ENCODE measurements around the gene CA4. TPM values are rescaled to one million over a fixed set of nuclear protein-coding genes. Genes with fewer than 3 reads are reported as not detected.
"Not testable (repeated sequence)": the region's sequence is repeated elsewhere in the genome, so short reads cannot be mapped to it uniquely, and the experiment has no call there.

The CA4 gene
- total RNA-seq, 2 experiments from 2014 or later = not detected

DNA sequence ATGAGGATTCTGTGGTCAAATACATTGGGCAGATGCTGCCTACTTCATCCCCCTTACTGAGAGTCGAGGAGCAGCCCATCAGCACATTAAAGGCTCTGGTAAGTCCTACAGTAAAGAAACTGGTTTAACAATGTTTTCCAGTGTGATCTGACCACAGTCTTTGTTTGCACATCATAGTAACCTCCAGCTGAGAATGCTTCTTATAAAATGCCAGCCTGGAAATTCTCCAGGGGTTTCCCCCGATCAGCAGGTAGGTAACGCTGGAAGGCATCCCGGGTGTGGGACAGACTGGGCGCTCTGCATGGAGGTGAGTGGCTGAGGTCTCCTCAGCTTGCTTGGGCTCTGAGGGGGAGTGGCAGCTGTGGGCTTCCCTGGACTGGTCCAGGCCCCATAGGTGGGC lies 34.4 kb upstream of the CA4 start:
- POLR2A ChIA-PET; H3K4me1 Mint-ChIP-seq (ENCODE audit: low read depth); DNase-seq; H3K27ac Mint-ChIP-seq; intact Hi-C loops (cut with micrococcal nuclease); H3K9me3 Mint-ChIP-seq; H3K36me3 Mint-ChIP-seq; CTCF ChIA-PET; H3K4me3 Mint-ChIP-seq; H3K27me3 Mint-ChIP-seq: not testable (repeated sequence)

DNA sequence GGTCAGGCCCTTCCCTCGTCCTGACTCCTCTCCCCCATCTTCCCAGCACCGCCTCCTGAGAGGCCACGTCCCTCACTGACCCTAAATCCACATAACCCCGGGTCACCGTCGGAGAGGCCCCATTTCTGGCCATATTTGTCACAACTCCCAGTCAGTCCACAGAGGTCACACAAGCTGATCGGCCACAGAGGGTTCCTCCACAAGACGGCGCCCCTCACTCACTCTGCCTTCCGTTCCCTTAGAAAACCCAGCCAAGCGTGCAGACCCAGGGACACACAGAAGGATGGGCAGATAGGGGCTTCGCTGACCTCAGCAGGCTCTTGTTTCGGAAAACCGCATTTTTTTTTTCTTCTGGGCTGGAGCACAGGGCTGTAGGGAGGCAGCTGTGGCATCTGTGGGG lies 33.6 kb upstream of the CA4 start:
- POLR2A ChIA-PET; H3K36me3 Mint-ChIP-seq; H3K9me3 Mint-ChIP-seq; H3K4me3 Mint-ChIP-seq; intact Hi-C loops (cut with micrococcal nuclease); H3K27me3 Mint-ChIP-seq; H3K27ac Mint-ChIP-seq; H3K4me1 Mint-ChIP-seq (ENCODE audit: low read depth); CTCF ChIA-PET; DNase-seq: not testable (repeated sequence)

DNA sequence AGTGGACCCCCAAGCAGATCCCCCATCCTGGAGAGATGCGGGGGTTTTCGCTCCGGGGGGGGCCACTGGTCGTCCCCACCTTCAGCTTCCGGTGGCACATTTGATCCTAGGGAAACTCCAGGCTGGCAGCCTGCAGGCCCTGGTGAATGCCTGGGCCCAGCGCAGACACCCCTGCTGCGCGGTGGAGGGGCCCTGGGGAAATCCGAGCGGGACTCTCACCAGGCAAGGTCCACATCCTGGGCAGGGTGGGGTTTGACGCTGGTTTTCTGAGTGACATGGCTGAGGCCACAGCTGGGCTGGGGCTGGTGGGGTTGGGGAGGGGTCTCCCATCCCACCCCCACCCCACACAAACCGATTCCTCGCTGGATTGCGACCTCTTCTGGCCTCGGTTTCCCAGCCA lies 30.6 kb upstream of the CA4 start:
- H3K4me1 Mint-ChIP-seq (ENCODE audit: low read depth); POLR2A ChIA-PET; CTCF ChIA-PET; H3K4me3 Mint-ChIP-seq; H3K27me3 Mint-ChIP-seq; intact Hi-C loops (cut with micrococcal nuclease); H3K36me3 Mint-ChIP-seq; H3K27ac Mint-ChIP-seq; DNase-seq; H3K9me3 Mint-ChIP-seq: not testable (repeated sequence)

DNA sequence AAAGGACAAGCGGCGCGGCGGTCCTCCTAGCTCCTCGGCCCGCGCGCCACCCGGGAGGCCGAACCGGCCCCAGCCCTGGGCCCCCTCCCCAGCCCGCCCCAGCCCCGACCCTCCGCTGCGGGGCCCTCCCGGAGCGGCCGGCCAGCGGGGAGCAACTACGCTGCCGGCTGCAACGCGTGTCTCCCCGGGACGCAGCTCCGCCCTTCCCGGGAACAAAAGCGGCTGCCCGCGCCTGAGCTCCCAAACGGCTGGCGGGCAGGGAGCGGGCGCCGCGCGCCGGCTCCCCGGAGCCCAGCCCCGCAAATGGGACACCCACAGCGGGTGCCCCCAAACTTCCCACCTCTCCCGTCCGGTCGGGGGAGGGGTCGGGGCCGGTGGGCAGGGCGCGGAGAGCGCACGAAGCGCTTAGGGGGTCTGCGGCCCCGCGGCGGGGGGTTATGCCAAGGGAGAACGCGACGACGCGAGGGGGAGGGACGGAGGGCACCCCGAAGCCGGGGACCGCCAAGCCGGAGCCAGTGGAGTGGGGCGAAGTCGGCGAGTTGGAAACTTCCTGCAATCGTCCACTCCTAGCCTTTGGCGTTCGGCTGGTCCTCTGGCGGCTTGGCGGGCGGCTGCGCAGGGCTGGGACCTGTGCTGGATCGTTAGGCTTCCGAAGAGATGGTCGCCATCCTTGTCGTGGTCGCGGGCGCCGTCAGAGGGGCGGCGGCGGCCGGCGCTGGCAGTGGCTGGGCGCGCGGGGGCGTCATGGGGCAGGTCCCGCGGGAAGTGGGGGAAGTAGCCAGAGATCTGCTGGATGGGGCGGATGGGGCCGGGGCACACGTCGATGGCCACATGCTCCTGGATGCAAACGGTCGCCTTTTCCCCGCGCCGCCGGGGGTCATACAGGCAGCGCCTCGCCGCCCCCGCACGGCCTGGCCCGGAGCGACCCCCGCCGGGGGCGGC lies 29.7 kb upstream of the CA4 start:
- H3K4me3 Mint-ChIP-seq; H3K36me3 Mint-ChIP-seq; DNase-seq; H3K27ac Mint-ChIP-seq; POLR2A ChIA-PET; intact Hi-C loops (cut with micrococcal nuclease); CTCF ChIA-PET; H3K9me3 Mint-ChIP-seq; H3K4me1 Mint-ChIP-seq (ENCODE audit: low read depth); H3K27me3 Mint-ChIP-seq: not testable (repeated sequence)

DNA sequence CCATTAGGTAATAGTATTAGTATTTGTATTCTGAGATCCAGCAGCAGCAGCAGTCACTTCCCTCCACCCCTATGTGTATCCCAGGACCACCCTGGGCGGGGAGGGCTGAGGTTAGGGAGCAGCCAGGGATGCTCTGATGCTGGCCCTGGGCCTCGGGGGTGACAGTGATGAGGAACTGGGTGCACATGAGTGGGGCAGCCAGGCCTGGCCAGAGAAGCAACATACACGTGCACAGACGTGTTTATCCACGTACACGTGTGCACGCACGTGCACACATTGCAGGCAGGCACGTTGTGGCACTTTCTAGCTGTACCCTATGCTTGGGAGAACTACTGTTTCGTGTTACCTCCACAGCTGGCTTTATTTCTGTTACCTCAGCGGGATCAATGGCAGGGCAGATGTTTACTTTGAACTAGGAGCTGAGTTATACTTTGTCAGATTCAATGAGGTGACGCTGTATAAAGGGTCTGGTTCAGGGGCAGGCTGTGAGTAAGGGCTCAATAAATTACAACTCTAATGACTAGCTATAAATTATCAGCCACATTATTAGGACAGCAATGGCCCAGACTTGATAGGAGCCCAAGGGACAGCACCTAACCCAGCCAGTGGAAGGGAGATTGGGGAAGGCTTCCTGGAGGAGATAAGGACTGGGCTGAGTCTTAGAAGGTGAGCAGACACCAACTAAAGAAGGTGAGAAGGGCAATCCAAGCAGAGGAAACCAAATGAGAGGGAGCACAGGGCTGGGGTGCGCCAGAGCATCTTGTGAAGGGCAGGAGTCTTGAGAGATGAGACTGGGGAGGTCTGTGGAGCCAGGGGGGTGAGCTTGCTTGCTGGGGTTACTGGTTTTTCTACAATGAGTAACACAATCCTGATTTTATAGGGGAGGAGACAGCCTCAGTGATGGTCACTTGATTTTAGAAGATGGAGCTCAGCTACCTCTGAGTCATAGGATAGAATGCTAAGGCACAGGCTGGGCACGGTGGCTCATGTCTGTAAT lies 22.4 kb upstream of the CA4 start:
- intact Hi-C loops (cut with micrococcal nuclease) = no loop called here
- H3K4me3 Mint-ChIP-seq = no peak overlapping the region
- H3K27me3 Mint-ChIP-seq = no peaks in the 10 kb centered on the region
- no peaks in the 10 kb centered on the region for H3K9me3 Mint-ChIP-seq
- POLR2A ChIA-PET = no interaction called here
- H3K4me1 Mint-ChIP-seq (ENCODE audit: low read depth) = no peaks in the 10 kb centered on the region
- peaks cover 7% of the 10 kb centered on the region for H3K36me3 Mint-ChIP-seq
- H3K27ac Mint-ChIP-seq = no peak overlapping the region
- CTCF ChIA-PET = no interaction called here
- DNase-seq = no peak

DNA sequence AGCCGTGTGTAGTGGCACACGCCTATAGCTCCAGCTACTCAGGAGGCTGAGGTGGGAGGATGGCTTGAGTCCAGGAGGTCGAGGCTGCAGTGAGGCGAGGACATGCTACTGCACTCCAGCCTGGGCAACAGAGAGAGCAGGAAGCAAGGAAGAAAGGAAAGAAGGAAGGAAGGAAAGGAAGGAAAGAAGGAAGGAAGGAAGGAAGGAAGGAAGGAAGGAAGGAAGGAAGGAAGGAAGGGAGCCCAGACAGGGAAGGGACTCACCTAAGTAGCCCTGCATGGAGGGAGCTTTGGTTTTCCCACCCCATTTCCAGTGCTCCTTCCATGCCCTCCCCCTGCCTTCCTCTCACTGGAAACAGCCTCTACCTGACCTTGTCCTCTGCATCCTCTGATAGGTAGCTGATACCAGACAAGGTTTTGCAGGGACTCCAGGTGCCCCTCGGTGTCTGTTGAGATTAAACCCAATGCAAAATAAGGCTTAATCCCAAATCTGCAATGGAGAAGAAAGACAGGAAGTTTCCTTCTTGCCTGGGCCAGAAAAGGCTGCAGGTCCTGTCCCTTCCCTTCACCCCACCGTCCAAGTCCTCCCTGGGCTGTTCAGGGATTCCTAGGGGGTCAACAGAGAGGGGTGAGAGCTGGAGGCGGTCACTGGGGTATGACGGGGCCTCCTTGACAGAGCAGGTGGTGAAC lies 21.5 kb upstream of the CA4 start:
- H3K4me1 Mint-ChIP-seq (ENCODE audit: low read depth) = no peaks in the 10 kb centered on the region
- POLR2A ChIA-PET = no interaction called here
- no peak overlapping the region for H3K27ac Mint-ChIP-seq
- DNase-seq = no peak
- no peak overlapping the region for H3K4me3 Mint-ChIP-seq
- H3K27me3 Mint-ChIP-seq = no peaks in the 10 kb centered on the region
- H3K9me3 Mint-ChIP-seq = no peaks in the 10 kb centered on the region
- CTCF ChIA-PET = no interaction called here
- H3K36me3 Mint-ChIP-seq = peaks cover 9% of the 10 kb centered on the region
- intact Hi-C loops (cut with micrococcal nuclease) = no loop called here

DNA sequence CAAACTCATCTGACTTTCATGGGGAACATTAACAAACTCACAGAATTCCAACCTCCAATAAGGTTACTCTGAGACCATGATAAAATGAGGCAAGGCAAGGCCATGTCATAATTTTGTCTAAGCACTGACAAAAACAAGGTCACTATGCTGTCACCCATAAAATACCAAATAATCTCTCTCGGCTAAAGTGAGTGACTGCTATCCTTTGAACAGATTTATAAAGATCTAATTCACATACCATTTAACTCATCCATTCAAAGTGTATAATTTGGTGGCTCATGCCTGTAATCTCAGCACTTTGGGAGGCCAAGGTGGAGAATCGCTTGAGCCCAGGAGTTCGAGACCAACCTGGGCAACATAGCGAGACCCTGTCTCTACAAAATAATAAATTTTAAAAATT lies 20.6 kb upstream of the CA4 start:
- DNase-seq = no peak
- peaks cover 9% of the 10 kb centered on the region for H3K36me3 Mint-ChIP-seq
- H3K4me1 Mint-ChIP-seq (ENCODE audit: low read depth) = peaks cover 3% of the 10 kb centered on the region
- no peak overlapping the region for H3K27ac Mint-ChIP-seq
- intact Hi-C loops (cut with micrococcal nuclease) = no loop called here
- ChIA-PET POLR2A (no interaction called here), CTCF (interaction anchor here (1.5 kb wide), 1 partner anchor 13 kb away, joined by 4 read pairs; no protein-coding TSS in a partner anchor)
- H3K9me3 Mint-ChIP-seq = no peaks in the 10 kb centered on the region
- H3K4me3 Mint-ChIP-seq = no peak overlapping the region
- H3K27me3 Mint-ChIP-seq = no peaks in the 10 kb centered on the region

DNA sequence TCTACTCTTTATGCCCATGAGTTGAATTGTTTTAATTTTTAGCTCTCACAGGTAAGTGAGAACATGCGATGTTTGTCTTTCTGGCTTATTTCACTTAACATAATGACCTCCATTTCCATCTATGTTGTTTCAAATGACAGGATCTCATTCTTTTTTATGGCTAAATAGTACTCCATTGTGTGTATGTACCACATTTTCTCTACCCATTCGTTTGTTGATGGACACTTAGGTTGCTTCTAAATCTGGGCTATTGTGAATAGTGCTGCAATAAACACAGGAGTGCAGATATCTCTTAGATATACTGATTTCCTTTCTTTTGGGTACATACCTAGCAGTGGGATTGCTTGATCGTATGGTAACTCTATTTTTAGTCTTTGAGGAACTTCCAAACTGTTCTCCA lies 19.3 kb upstream of the CA4 start:
- Mint-ChIP-seq H3K4me1 (ENCODE audit: low read depth) (peaks cover 15% of the 10 kb centered on the region), H3K36me3 (peaks cover 9% of the 10 kb centered on the region), H3K9me3 (no peaks in the 10 kb centered on the region), H3K27ac (no peak overlapping the region), H3K4me3 (no peak overlapping the region), H3K27me3 (no peaks in the 10 kb centered on the region)
- POLR2A ChIA-PET = no interaction called here
- intact Hi-C loops (cut with micrococcal nuclease) = loop anchor here (10.0 kb wide), 1 partner anchor 96 kb away; no protein-coding TSS in a partner anchor
- DNase-seq = no peak
- CTCF ChIA-PET = interaction anchor here (1.5 kb wide), 1 partner anchor 12 kb away, joined by 4 read pairs; no protein-coding TSS in a partner anchor

DNA sequence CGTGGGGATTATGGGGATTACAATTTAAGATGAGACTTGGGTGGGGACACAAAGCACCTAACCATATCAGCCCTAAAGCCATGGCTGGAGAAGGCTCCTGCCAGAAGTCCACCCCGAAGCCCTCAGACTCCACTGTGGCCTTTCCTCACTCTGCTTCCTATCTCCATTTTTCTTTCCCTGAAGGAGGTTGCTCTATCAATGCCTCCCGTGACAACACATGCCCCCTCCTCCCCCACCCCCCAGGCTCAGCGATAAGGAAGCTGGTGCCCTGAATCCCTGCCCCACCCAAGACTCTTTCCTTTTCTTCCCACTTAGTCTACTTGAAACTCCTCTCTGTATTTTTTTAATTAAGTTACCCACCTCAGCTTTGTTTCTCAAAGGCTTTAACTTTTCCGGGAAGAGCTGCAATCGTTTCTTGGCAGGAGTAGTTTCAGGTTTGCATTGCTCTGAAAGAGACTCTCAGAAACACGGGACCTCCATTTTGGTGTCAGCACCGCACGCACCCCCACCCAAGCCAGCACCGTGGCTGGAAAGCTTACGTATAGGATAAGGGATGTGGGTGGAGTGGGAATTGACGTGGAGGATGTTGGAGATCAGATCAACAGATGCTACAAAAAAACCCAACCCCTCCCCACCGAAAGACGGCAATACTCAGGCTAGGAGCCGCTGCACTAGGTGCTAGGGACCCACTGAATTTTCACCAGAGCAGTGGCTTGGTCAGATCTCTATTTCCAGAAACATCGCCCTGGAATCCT lies 15.2 kb upstream of the CA4 start:
- Mint-ChIP-seq H3K36me3 (peaks cover 9% of the 10 kb centered on the region), H3K27ac (peak overlapping the region; percentile 72), H3K4me1 (ENCODE audit: low read depth) (peaks cover 26% of the 10 kb centered on the region), H3K4me3 (peak overlapping the region; percentile 88), H3K27me3 (peaks cover 15% of the 10 kb centered on the region), H3K9me3 (no peaks in the 10 kb centered on the region)
- intact Hi-C loops (cut with micrococcal nuclease) = loop anchor here (10.0 kb wide), 1 partner anchor 100 kb away; no protein-coding TSS in a partner anchor
- ChIA-PET POLR2A (no interaction called here), CTCF (no interaction called here)
- DNase-seq = peak; percentile 61

DNA sequence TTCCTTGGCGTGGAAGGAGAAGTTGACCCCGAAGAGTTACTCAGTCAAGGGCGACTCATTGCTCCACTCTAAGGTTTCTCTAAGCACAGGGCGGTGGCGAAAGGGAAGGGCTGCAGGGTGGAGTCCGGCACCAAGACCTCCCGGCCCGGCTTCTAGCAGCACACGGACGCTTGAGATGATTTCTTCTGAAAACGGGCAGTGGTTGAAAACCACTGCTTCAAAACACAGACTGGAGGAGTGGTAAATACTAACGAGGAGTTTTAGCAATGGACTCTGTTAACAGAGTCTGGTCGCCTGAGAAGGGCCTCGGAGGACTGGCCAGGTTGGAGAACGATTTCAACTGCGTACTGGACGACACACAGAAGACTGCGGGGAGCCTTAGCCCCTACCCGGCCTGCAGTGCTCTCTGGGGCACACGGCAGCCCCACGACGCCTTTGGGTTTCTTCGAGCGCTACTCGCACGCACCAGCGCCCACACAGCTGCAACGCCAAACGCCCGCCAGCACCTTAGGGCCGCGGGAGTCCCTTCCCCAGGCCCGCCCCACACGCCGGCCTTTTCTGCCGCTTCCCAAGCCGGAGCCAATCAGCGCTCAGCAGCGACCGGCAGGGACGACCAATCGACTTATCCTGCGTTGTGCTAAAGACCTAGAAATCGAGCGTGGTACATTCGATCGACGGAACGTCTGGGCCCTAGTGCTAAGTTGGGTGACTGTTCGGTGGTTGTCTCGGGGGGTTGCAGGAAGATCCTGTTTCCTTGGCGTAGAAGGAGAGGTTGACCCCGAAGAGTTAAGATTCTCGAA lies 14.4 kb upstream of the CA4 start:
- Mint-ChIP-seq H3K27ac (peak overlapping the region; percentile 72), H3K27me3 (peaks cover 22% of the 10 kb centered on the region), H3K36me3 (peaks cover 9% of the 10 kb centered on the region), H3K4me3 (peak overlapping the region; percentile 88), H3K9me3 (no peaks in the 10 kb centered on the region), H3K4me1 (ENCODE audit: low read depth) (peaks cover 30% of the 10 kb centered on the region)
- ChIA-PET CTCF (no interaction called here), POLR2A (no interaction called here)
- peak; percentile 92 for DNase-seq
- intact Hi-C loops (cut with micrococcal nuclease) = loop anchor here (10.0 kb wide), 1 partner anchor 101 kb away; no protein-coding TSS in a partner anchor
